ENCODE results near the gene CLEC5A. TPM values are rescaled to one million over a fixed set of nuclear protein-coding genes. Genes with fewer than 3 reads are reported as not detected.

Gene CLEC5A
- not detected in 2 replicates for total RNA-seq

DNA sequence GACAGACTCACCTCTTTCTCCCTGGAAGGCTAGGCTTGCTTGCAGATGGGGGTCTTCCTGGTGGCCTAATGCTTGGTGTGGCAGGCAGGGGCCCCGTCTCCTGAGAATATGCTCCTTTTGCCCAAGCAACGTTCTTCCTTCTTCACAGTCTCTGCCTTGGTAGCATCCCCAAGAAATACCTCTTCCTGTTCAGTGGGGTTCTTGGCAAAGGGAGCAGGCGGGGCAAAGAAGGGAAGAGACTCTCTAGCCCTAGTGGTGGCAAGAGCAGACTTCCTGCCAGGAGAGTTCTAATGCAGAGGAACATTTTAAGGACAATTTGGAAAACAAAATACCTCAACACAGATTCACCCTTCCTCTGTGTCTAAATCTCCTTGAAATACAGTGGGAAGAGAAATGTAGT lies at the start of gene CLEC5A:
Gene CLEC5A, minus strand, starts transcription at position 179 of the 400 bp plus-strand sequence. CDS start 682 bp downstream, outside the sequence.

GRCh38 chr7:141973673-141974072 lies 26.9 kb upstream of the CLEC5A start, which contains the start of gene TAS2R38:
Gene TAS2R38 (minus strand): TSS chr7:141973773. CDS start chr7:141973689, 84 bp downstream.

GRCh38 chr7:141916099-141916498 lies 30.7 kb downstream of the CLEC5A start, which contains the start of gene OR9A4:
Gene OR9A4 (plus strand): TSS chr7:141916399. CDS start chr7:141918876, 2,477 bp downstream.

Other genes with a start within 250 kb of the CLEC5A start
- 1.6 and 1.7 TPM in 2 replicates for gene DENND11, start 244.8 kb downstream of the CLEC5A start, total RNA-seq
- gene WEE2, start 238.6 kb downstream of the CLEC5A start, total RNA-seq, result not detected in 2 replicates
- gene SSBP1, start 208.6 kb downstream of the CLEC5A start, total RNA-seq, result 208 and 285 TPM in 2 replicates
- gene TAS2R3, start 182.9 kb downstream of the CLEC5A start, total RNA-seq, result not detected in 2 replicates
- gene TAS2R4, start 170.3 kb downstream of the CLEC5A start, total RNA-seq, result not detected in 2 replicates
- not detected in 2 replicates for gene TAS2R5, start 156.8 kb downstream of the CLEC5A start, total RNA-seq
- gene PRSS37, start 105.5 kb downstream of the CLEC5A start, total RNA-seq, result not detected in 2 replicates
- not detected in 2 replicates for gene OR9A4, start 30.6 kb downstream of the CLEC5A start, total RNA-seq
- not detected in 2 replicates for gene TAS2R38, start 26.8 kb upstream of the CLEC5A start, total RNA-seq
- gene MGAM, start 48.9 kb upstream of the CLEC5A start, total RNA-seq, result 1.8 and 3.5 TPM in 2 replicates
- gene MGAM2, start 164.7 kb upstream of the CLEC5A start, total RNA-seq, result not detected in 2 replicates